SK-N-SH (cell line): ENCODE data around the gene GRM1.

Experiments
- REST ChIP-seq: IDR thresholded peaks from 2 replicates; pipeline ENCODE4 v1.6.1; 2012; ENCODE audit warnings: mild to moderate bottlenecking, low read depth, low read length, moderate library complexity
- RFX5 ChIP-seq: IDR thresholded peaks from 2 replicates; pipeline ENCODE4 v1.6.1; 2012; ENCODE audit warnings: mild to moderate bottlenecking, improper control_type of control experiment, low read length

GRCh38 chr6:146408583-146408982 lies 379.7 kb downstream of the GRM1 start:
- TF ChIP-seq REST (no peak), RFX5 (no peak)
